BJ (cell line): Measurements from ENCODE around the gene CNOT6. TPM values are rescaled to one million over a fixed set of nuclear protein-coding genes. Genes with fewer than 3 reads are reported as not detected.
"Not testable (repeated sequence)": the region's sequence is repeated elsewhere in the genome, so short reads cannot be mapped to it uniquely, and the experiment has no call there.

Experiments
- CTCF ChIA-PET: fragments of 350-600 bp; formaldehyde crosslinking; extraction: SDS; loops from one replicate; lab custom pipeline; 2021; ENCODE audit warnings: antibody characterized with exemption, inconsistent platforms; lab: Yijun Ruan, JAX
- POLR2A ChIA-PET: fragments of 300-600 bp; sonication (Branson Sonifier 250); formaldehyde crosslinking; extraction: SDS; loops from one replicate; lab custom pipeline; 2021; ENCODE audit warnings: antibody characterized with exemption; lab: Charles Lee
- DNase-seq: peaks from one replicate; pipeline ENCODE4 v3.0.0-alpha.2; 2011; ENCODE audit warnings: low read depth
- H3K27me3 ChIP-seq: 2 replicates; pipeline ENCODE4 v1.6.0; 2011; ENCODE audit warnings: low read length; ENCODE audit not compliant: control insufficient read depth, insufficient read depth
- H3K36me3 ChIP-seq: 2 replicates; pipeline ENCODE4 v1.5.1; 2011; ENCODE audit warnings: low read length; ENCODE audit not compliant: control insufficient read depth, insufficient read depth
- H3K4me3 ChIP-seq: 2 replicates; pipeline ENCODE4 v1.5.1; 2011; ENCODE audit warnings: low read depth, mild to moderate bottlenecking, control low read depth, low read length
- polyA plus RNA-seq: library from polyadenylated mRNA; depleted of rRNA; stranded (reverse); fragments of >200 nt; gene quantifications from 2 replicates; pipeline ENCODE4 v1.2.3, GENCODE V29; 2011
- TF ChIP-seq, protein P1 (sequence below): IDR thresholded peaks from 2 replicates; pipeline ENCODE4 v1.5.1; 2011; ENCODE audit warnings: low read depth, mild to moderate bottlenecking, control low read depth, inconsistent platforms, low read length, moderate library complexity; ENCODE audit not compliant: insufficient read depth

The CNOT6 gene
- polyA plus RNA-seq, 1 experiment, result 3.9 TPM

DNA sequence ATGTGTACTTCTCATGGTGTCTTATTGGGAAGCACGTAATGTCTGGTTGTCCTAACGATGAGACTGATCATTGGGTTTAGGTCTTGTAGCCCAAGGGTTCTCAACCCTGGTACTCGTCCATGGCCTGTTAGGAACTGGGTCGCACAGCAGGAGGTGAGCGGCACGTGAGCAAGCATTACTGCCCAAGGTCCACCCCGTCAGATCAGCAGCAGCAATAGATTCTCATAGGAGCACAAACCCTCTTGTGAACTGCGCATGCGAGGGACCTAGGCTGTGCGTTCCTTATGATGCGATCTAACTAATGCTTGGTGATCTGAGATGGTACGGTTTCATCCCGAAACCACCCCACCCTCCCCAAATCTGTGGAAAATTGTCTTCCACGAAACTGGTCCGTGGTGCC, 33.5 kb downstream of the CNOT6 start:
- POLR2A ChIA-PET, result no interaction called here
- H3K27me3 ChIP-seq, result no peaks in the 10 kb centered on the region
- no peak for DNase-seq
- TF ChIP-seq, protein P1, sequence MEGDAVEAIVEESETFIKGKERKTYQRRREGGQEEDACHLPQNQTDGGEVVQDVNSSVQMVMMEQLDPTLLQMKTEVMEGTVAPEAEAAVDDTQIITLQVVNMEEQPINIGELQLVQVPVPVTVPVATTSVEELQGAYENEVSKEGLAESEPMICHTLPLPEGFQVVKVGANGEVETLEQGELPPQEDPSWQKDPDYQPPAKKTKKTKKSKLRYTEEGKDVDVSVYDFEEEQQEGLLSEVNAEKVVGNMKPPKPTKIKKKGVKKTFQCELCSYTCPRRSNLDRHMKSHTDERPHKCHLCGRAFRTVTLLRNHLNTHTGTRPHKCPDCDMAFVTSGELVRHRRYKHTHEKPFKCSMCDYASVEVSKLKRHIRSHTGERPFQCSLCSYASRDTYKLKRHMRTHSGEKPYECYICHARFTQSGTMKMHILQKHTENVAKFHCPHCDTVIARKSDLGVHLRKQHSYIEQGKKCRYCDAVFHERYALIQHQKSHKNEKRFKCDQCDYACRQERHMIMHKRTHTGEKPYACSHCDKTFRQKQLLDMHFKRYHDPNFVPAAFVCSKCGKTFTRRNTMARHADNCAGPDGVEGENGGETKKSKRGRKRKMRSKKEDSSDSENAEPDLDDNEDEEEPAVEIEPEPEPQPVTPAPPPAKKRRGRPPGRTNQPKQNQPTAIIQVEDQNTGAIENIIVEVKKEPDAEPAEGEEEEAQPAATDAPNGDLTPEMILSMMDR, result no peak
- CTCF ChIA-PET, result no interaction called here
- H3K4me3 ChIP-seq, result no peak overlapping the region
- peaks cover 4% of the 10 kb centered on the region for H3K36me3 ChIP-seq

DNA sequence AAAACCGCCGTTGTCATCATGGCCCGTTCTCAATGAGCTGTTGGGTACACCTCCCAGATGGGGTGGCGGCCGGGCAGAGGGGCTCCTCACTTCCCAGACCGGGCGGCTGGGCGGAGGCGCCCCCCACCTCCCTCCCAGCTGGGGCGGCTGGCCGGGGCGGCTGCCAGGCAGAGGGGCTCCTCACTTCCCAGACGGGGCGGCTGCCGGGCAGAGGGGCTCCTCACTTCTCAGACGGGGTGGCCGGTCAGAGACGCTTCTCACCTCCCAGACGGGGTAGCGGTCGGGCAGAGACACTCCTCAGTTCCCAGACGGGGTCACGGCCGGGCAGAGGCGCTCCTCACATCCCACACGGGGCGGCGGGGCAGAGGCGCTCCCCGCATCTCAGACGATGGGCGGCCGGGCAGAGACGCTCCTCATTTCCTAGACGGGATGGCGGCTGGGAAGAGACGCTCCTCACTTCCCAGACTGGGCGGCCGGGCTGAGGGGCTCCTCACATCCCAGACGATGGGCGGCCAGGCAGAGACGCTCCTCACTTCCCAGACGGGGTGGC, 36.9 kb downstream of the CNOT6 start:
- CTCF ChIA-PET, H3K36me3 ChIP-seq, DNase-seq, H3K27me3 ChIP-seq, H3K4me3 ChIP-seq, POLR2A ChIA-PET: not testable (repeated sequence)

DNA sequence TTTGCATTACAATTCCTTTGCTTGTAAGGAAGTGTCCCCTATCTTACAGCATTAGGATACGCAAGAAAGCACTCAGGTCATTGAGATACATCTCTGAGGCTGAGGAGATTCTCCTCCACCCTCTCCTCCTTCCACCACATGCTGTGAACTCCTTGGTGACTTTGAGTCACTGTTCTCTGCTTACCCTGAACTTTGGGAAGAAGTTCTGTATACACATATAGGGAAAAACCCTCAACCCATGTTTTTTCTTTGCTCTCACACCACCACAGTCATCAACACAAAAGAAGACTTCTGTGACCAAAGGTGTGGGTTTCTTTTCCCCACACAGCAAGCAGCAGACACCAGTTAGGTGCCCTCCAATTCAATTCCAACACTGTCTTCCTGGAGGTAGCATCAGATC, 38.1 kb downstream of the CNOT6 start:
- Histone ChIP-seq H3K4me3 (no peak overlapping the region), H3K27me3 (no peaks in the 10 kb centered on the region), H3K36me3 (peaks cover 7% of the 10 kb centered on the region)
- TF ChIP-seq, protein P1, result no peak
- DNase-seq, result no peak
- CTCF ChIA-PET, result no interaction called here
- POLR2A ChIA-PET, result no interaction called here

DNA sequence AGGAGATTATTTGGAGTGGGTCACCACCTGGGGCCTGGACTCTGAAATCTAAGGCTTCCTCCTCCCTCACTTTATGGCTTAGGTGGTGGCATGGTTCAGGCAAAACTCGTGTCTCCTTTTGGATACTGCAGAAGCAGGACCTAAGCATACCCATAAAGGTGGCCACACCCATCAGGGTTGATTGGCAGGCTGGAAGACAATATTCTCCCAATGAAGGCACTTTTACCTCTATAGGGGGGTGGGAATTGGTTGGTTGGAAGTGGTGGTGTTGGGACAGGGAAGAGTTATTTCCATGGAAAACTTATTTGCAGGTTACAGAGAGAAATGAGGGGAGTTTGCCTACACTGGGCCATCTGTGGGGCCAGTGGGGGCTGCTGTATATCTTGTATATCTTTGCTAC, 39.7 kb downstream of the CNOT6 start:
- CTCF ChIA-PET, result no interaction called here
- TF ChIP-seq, protein P1, result no peak
- Histone ChIP-seq H3K27me3 (no peaks in the 10 kb centered on the region), H3K36me3 (peaks cover 7% of the 10 kb centered on the region), H3K4me3 (no peak overlapping the region)
- DNase-seq, result no peak
- POLR2A ChIA-PET, result no interaction called here

DNA sequence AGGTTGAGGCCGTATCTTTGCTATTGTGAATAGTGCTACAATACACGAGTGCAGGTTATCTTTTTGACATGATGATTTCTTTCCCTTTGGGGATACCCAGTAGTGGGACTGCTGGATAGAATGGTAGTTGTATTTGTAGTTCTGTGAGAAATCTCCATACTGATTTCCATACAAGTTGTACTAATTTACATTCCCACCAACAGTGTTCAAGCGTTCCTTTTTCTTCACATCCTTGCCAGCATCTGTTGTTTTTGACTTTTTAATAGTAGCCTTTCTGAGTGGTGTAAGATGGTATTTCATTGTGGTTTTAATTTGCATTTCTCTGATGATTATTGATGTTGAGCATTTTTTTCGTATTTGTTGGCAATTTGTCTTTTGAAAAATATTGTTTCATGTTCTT, 41.4 kb downstream of the CNOT6 start:
- TF ChIP-seq, protein P1, result no peak
- no peak for DNase-seq
- H3K36me3 ChIP-seq, result peaks cover 7% of the 10 kb centered on the region
- H3K27me3 ChIP-seq, result no peaks in the 10 kb centered on the region
- ChIA-PET CTCF (interaction anchor here (0.6 kb wide), 1 partner anchor 14 kb away, joined by 4 read pairs; no protein-coding TSS in a partner anchor), POLR2A (no interaction called here)
- H3K4me3 ChIP-seq, result no peak overlapping the region
